H1 (cell line): ENCODE results near the gene FMNL1. TPM values are rescaled to one million over a fixed set of nuclear protein-coding genes. Genes with fewer than 3 reads are reported as not detected.

Source experiments
- CTCF ChIA-PET: fragments of 300-600 bp; sonication (Branson Sonifier 250); formaldehyde crosslinking; loops from one replicate; lab custom pipeline; 2021; ENCODE audit not compliant: partially characterized antibody; lab: Charles Lee
- POLR2A ChIA-PET: fragments of 300-600 bp; sonication (Branson Sonifier 250); formaldehyde crosslinking; loops from one replicate; lab custom pipeline; 2021; ENCODE audit warnings: inconsistent platforms; ENCODE audit not compliant: partially characterized antibody; lab: Charles Lee
- DNase-seq, 2 experiments: peaks; one replicate each; pipeline versions ENCODE4 v3.0.0 to v3.0.0-alpha.2; 2010 to 2022; ENCODE audit warnings: low spot score in 2 of 2, low read depth in 1 of 2, mixed read lengths in 1 of 2
- FAIRE-seq: peaks from 2 replicates; lab custom pipeline; 2011; peaks lifted over from hg19 to GRCh38; lab: Jason Lieb, UNC
- H2AFZ ChIP-seq: 2 replicates; pipeline ENCODE4 v1.8.1; 2012; ENCODE audit warnings: low read length, inconsistent platforms
- H2AK5ac ChIP-seq: 2 replicates; pipeline ENCODE4 v1.6.1; 2013; ENCODE audit warnings: low read depth, low read length
- H2BK120ac ChIP-seq: replicated peaks from 2 replicates; pipeline ENCODE3; 2013; ENCODE audit warnings: low read depth, low read length, inconsistent platforms
- H2BK12ac ChIP-seq: 2 replicates; pipeline ENCODE4 v1.6.1; 2013; ENCODE audit warnings: low read depth, low read length
- H2BK15ac ChIP-seq: 2 replicates; pipeline ENCODE4 v1.6.1; 2013; ENCODE audit warnings: low read length
- H2BK20ac ChIP-seq: 2 replicates; pipeline ENCODE4 v1.6.1; 2013; ENCODE audit warnings: low read length
- H2BK5ac ChIP-seq: 2 replicates; pipeline ENCODE4 v1.6.1; 2013; ENCODE audit warnings: low read depth, low read length
- H3K14ac ChIP-seq: 2 replicates; pipeline ENCODE4 v1.6.1; 2013; ENCODE audit warnings: inconsistent platforms; ENCODE audit not compliant: insufficient read length
- H3K18ac ChIP-seq: 2 replicates; pipeline ENCODE4 v1.6.1; 2013; ENCODE audit warnings: low read length; ENCODE audit errors: extremely low read depth
- H3K23ac ChIP-seq: 2 replicates; pipeline ENCODE4 v1.6.1; 2013; ENCODE audit warnings: inconsistent platforms; ENCODE audit not compliant: insufficient read length
- H3K23me2 ChIP-seq: 2 replicates; pipeline ENCODE4 v1.6.1; 2013; ENCODE audit warnings: low read depth, low read length
- H3K27ac ChIP-seq: 2 replicates; pipeline ENCODE4 v1.6.1; 2011; ENCODE audit warnings: low read depth, low read length, inconsistent platforms
- H3K27me3 ChIP-seq, 4 experiments: replicated peaks in 1 of 4; 1 replicate in 1 of 4; 2 replicates in 3 of 4; pipeline versions ENCODE4 v1.6.1 to v1.8.1; 2011 to 2013; ENCODE audit warnings: low read length in 3 of 4, mild to moderate bottlenecking in 3 of 4, inconsistent platforms in 2 of 4, mixed read lengths in 2 of 4, moderate library complexity in 1 of 4; ENCODE audit not compliant: control insufficient read depth in 3 of 4, insufficient read depth in 3 of 4; ENCODE audit errors: extremely low read depth in 1 of 4
- H3K36me3 ChIP-seq, 4 experiments: 2 replicates each; pipeline versions ENCODE4 v1.6.1 to v1.8.1; 2011 to 2013; ENCODE audit warnings: mild to moderate bottlenecking in 4 of 4, low read length in 3 of 4, moderate library complexity in 2 of 4, control low read depth in 1 of 4, inconsistent platforms in 1 of 4; ENCODE audit not compliant: insufficient read depth in 4 of 4, control insufficient read depth in 2 of 4
- H3K4ac ChIP-seq: replicated peaks from 2 replicates; pipeline ENCODE3; 2013; ENCODE audit warnings: low read length, low read depth, mixed read lengths, inconsistent platforms; ENCODE audit not compliant: insufficient read length
- H3K4me1 ChIP-seq, 4 experiments: replicated peaks in 1 of 4; 1 replicate in 1 of 4; 2 replicates in 3 of 4; pipeline versions ENCODE4 v1.6.1 to v1.8.1; 2011 to 2013; ENCODE audit warnings: low read length in 3 of 4, inconsistent platforms in 2 of 4, mixed read lengths in 1 of 4; ENCODE audit not compliant: insufficient read depth in 4 of 4, control insufficient read depth in 3 of 4
- H3K4me2 ChIP-seq, 2 experiments: 2 replicates each; pipeline versions ENCODE4 v1.6.1 to v1.8.1; 2011 to 2013; ENCODE audit warnings: low read depth in 2 of 2, low read length in 2 of 2, control low read depth in 1 of 2, inconsistent platforms in 1 of 2, mild to moderate bottlenecking in 1 of 2; ENCODE audit not compliant: insufficient read depth in 1 of 2
- H3K4me3 ChIP-seq, 4 experiments: fragments of 200-600, 300-600 bp in 1 of 4; sonication (generic), shearing (Covaris generic), sonication (Bioruptor Twin) in 1 of 4; 2 replicates each; pipeline versions ENCODE4 v1.5.1 to v1.8.1; 2011 to 2016; ENCODE audit warnings: low read length in 4 of 4, low read depth in 3 of 4, control low read depth in 2 of 4, inconsistent platforms in 2 of 4, mild to moderate bottlenecking in 2 of 4, mixed read lengths in 1 of 4, moderate library complexity in 1 of 4; ENCODE audit not compliant: insufficient read depth in 2 of 4; ENCODE audit errors: extremely low read depth in 1 of 4
- H3K56ac ChIP-seq: replicated peaks from 2 replicates; pipeline ENCODE3; 2013; ENCODE audit warnings: low read depth, mild to moderate bottlenecking, mixed read lengths, low read length, inconsistent platforms; ENCODE audit not compliant: insufficient read length
- H3K79me1 ChIP-seq: 2 replicates; pipeline ENCODE4 v1.6.1; 2013; ENCODE audit warnings: low read depth, low read length, control low read depth
- H3K79me2 ChIP-seq, 2 experiments: 2 replicates each; pipeline versions ENCODE4 v1.6.1 to v1.8.1; 2012 to 2013; ENCODE audit warnings: low read length in 2 of 2, mild to moderate bottlenecking in 2 of 2, inconsistent platforms in 1 of 2; ENCODE audit not compliant: insufficient read depth in 2 of 2, control insufficient read depth in 1 of 2
- H3K9ac ChIP-seq, 4 experiments: replicated peaks in 1 of 4; 1 replicate in 1 of 4; 2 replicates in 3 of 4; pipeline versions ENCODE4 v1.6.1 to v1.8.1; 2011 to 2013; ENCODE audit warnings: low read depth in 3 of 4, low read length in 3 of 4, control low read depth in 2 of 4, mild to moderate bottlenecking in 2 of 4, moderate library complexity in 2 of 4, inconsistent platforms in 1 of 4; ENCODE audit errors: extremely low read depth in 1 of 4
- H3K9me3 ChIP-seq, 2 experiments: 2 replicates each; pipeline versions ENCODE4 v1.6.1 to v1.8.1; 2012 to 2013; ENCODE audit warnings: mild to moderate bottlenecking in 2 of 2, moderate library complexity in 2 of 2, control low read depth in 1 of 2, inconsistent platforms in 1 of 2, low read depth in 1 of 2, low read length in 1 of 2, mixed read lengths in 1 of 2; ENCODE audit not compliant: insufficient read depth in 2 of 2
- H4K20me1 ChIP-seq, 2 experiments: replicated peaks in 1 of 2; 2 replicates each; pipeline versions ENCODE3 to v1.8.1; 2011 to 2013; ENCODE audit warnings: inconsistent platforms in 2 of 2, low read length in 2 of 2, mild to moderate bottlenecking in 1 of 2; ENCODE audit not compliant: insufficient read depth in 2 of 2, control insufficient read depth in 1 of 2
- H4K5ac ChIP-seq: 2 replicates; pipeline ENCODE4 v1.6.1; 2013; ENCODE audit warnings: low read length, low read depth, mixed read lengths, inconsistent platforms; ENCODE audit not compliant: insufficient read length
- H4K8ac ChIP-seq: 2 replicates; pipeline ENCODE4 v1.8.0; 2013; ENCODE audit warnings: mild to moderate bottlenecking, moderate library complexity, low read length, inconsistent platforms; ENCODE audit not compliant: insufficient read depth; ENCODE audit errors: extremely low read depth
- H4K91ac ChIP-seq: replicated peaks from 2 replicates; pipeline ENCODE3; 2013; ENCODE audit warnings: low read length, mixed read lengths, inconsistent platforms; ENCODE audit not compliant: insufficient read length
- BACH1 ChIP-seq: IDR thresholded peaks from 2 replicates; pipeline ENCODE4 v1.6.1; 2012; ENCODE audit warnings: low read length, improper control_type of control experiment
- NANOG ChIP-seq: IDR thresholded peaks from 2 replicates; pipeline ENCODE4 v1.6.1; 2011; ENCODE audit warnings: low read length, low read depth, mild to moderate bottlenecking, inconsistent platforms; ENCODE audit not compliant: insufficient read depth, poor library complexity, severe bottlenecking
- SAP30 ChIP-seq: fragments of 300-600 bp; sonication (generic); IDR thresholded peaks from 2 replicates; pipeline ENCODE4 v1.7.1; 2012; ENCODE audit warnings: low read length, moderate library complexity, mild to moderate bottlenecking, inconsistent platforms; ENCODE audit not compliant: insufficient read depth, insufficient replicate concordance
- WGBS, 2 experiments: shearing (Covaris generic) in 1 of 2; methylation state at CpG; one replicate each; pipeline versions ENCODE4 v1.1.6 to v1.1.7; 2013 to 2015; ENCODE audit warnings: low lambda C conversion rate in 2 of 2, mixed read lengths in 2 of 2, inconsistent platforms in 1 of 2, low coverage in 1 of 2, missing lambda C conversion rate in 1 of 2; ENCODE audit not compliant: insufficient replicate concordance in 2 of 2, insufficient coverage in 1 of 2, insufficient read length in 1 of 2; ENCODE audit errors: extremely low coverage in 1 of 2, missing lambda C conversion rate in 1 of 2; 5-methylcytosine and 5-hydroxymethylcytosine counted together
- polyA plus RNA-seq, 7 experiments: library from polyadenylated mRNA; depleted of rRNA in 3 of 7; stranded (reverse) in 5 of 7; unstranded in 2 of 7; fragments of >200 nt in 5 of 7; fragments of 200-250 nt in 2 of 7; gene quantifications; 1 replicate in 5 of 7; 2 replicates in 1 of 7; 4 replicates in 1 of 7; pipeline versions ENCODE4 v1.2.1 to v1.2.3, GENCODE V29; 2011 to 2013; ENCODE audit warnings: missing spikeins in 2 of 7, mixed read lengths in 2 of 7
- total RNA-seq: library from RNA; stranded (reverse); fragmentation: NEBNext Ultra II Directional; extraction: Animal tissue kit (Norgen Biotek cat#: 25700); gene quantifications from 2 replicates; pipeline ENCODE4 v1.2.1, GENCODE V29; 2021

FMNL1 gene
- total and polyA plus RNA-seq, 2 of the 8 experiments (the other 6 are each of a cell fraction or from before 2014, with no cell fraction given): 2.5 to 8.6 TPM

DNA sequence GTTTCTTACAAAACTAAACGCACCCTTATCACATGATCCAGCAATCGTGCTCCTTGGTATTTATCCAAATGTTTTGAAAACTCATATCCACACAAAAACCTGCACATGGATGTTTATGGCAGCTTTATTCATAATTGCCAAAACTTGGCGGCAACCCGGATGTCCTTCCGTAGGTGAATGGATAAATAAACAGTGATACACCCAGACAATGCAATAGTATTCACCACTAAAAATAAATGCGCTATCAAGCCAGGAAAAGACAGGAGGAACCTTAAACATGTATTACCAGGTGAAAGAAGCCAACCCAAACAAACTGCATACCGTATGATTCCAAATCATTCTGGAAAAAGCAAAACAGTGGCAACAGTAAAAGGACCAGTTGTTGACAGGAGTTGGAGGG, 30.2 kb downstream of the FMNL1 start:
- peaks cover 3 to 19% (median 11%) of the 10 kb centered on the region in 4 experiments for H3K4me1 ChIP-seq
- no peak overlapping the region for H2BK120ac ChIP-seq
- no peak overlapping the region for H2AK5ac ChIP-seq
- ChIA-PET CTCF (interaction anchor here (0.6 to 21.3 kb wide), 3 partner anchors 17 to 1446 kb away, joined by 3 to 362 read pairs (median 4); no protein-coding TSS in a partner anchor), POLR2A (interaction anchor here (5.7 kb wide), 1 partner anchor 14 kb away, joined by 16 read pairs; no protein-coding TSS in a partner anchor)
- FAIRE-seq (no peak), DNase-seq (no peak)
- no peak overlapping the region for H3K4me3 ChIP-seq
- H3K36me3 ChIP-seq: peaks cover 0 to 5% (median 1%) of the 10 kb centered on the region in 4 experiments; a peak in 3 of 8 replicates
- no peak overlapping the region for H3K9ac ChIP-seq
- peaks cover 9% of the 10 kb centered on the region for H3K79me1 ChIP-seq
- H3K18ac ChIP-seq: no peak overlapping the region
- no peak overlapping the region for H3K56ac ChIP-seq
- peaks cover 0 to 7% of the 10 kb centered on the region in 2 experiments; a peak in 1 of 4 replicates for H3K79me2 ChIP-seq
- no peak overlapping the region for H2AFZ ChIP-seq
- H2BK5ac ChIP-seq: no peak overlapping the region
- H3K4me2 ChIP-seq: no peak overlapping the region
- no peaks in the 10 kb centered on the region for H3K9me3 ChIP-seq
- no peak overlapping the region for H2BK20ac ChIP-seq
- peaks cover 5% of the 10 kb centered on the region; the same call in 1 of the 2 replicates for H3K23me2 ChIP-seq
- H3K23ac ChIP-seq: no peak overlapping the region
- H3K27ac ChIP-seq: no peak overlapping the region
- H4K20me1 ChIP-seq: no peaks in the 10 kb centered on the region
- no peak overlapping the region for H4K91ac ChIP-seq
- H2BK15ac ChIP-seq: no peak overlapping the region
- H2BK12ac ChIP-seq: no peak overlapping the region
- H3K4ac ChIP-seq: no peak overlapping the region
- no peak overlapping the region for H4K5ac ChIP-seq
- 90% methylated on average over 7 of the region's 7 CpGs; no CpG with 5 or more reads in 1 of the 2 experiments for WGBS, 2 experiments
- no peak overlapping the region for H3K14ac ChIP-seq
- no peaks in the 10 kb centered on the region for H3K27me3 ChIP-seq
- no peak overlapping the region for H4K8ac ChIP-seq
- TF ChIP-seq NANOG: no peak
- TF ChIP-seq SAP30: no peak
- no peak for TF ChIP-seq BACH1
